MCF 10A (cell line): ENCODE results near the gene MED13. TPM values are rescaled to one million over a fixed set of nuclear protein-coding genes. Genes with fewer than 3 reads are reported as not detected.

Source experiments
- BruUV-seq: library from RNA; stranded (reverse); fragments of 400-500 nt; replicated peaks from 2 replicates; lab custom pipeline; 2021; lab: Mats Ljungman, UMichigan
- CTCF ChIA-PET: fragments of 300-600 bp; sonication (Branson Sonifier 250); formaldehyde crosslinking; extraction: SDS; loops from one replicate; lab custom pipeline; 2021; ENCODE audit warnings: antibody characterized with exemption, inconsistent platforms; lab: Yijun Ruan, JAX
- POLR2A ChIA-PET: fragments of 300-600, 350-650 bp; sonication (Branson Sonifier 250); formaldehyde crosslinking; extraction: SDS; loops from one replicate; lab custom pipeline; 2020; ENCODE audit warnings: antibody characterized with exemption, inconsistent platforms; lab: Yijun Ruan, JAX
- DNase-seq: peaks from one replicate; pipeline ENCODE4 v3.0.0-alpha.2; 2018; ENCODE audit not compliant: unreplicated experiment
- H3K27ac Mint-ChIP-seq: one replicate; pipeline ENCODE4 v1.8.0; 2022; ENCODE audit warnings: mild to moderate bottlenecking, low read depth, mixed read lengths; ENCODE audit not compliant: unreplicated experiment
- H3K27me3 Mint-ChIP-seq: one replicate; pipeline ENCODE4 v1.8.0; 2022; ENCODE audit warnings: mixed read lengths; ENCODE audit not compliant: insufficient read depth, unreplicated experiment
- H3K36me3 Mint-ChIP-seq: one replicate; pipeline ENCODE4 v1.8.0; 2022; ENCODE audit warnings: mild to moderate bottlenecking, moderate library complexity, mixed read lengths; ENCODE audit not compliant: insufficient read depth, unreplicated experiment
- H3K4me1 Mint-ChIP-seq: one replicate; pipeline ENCODE4 v1.8.0; 2022; ENCODE audit warnings: mixed read lengths; ENCODE audit not compliant: insufficient read depth, unreplicated experiment
- H3K4me3 Mint-ChIP-seq: one replicate; pipeline ENCODE4 v1.8.0; 2022; ENCODE audit warnings: mild to moderate bottlenecking, moderate library complexity, mixed read lengths; ENCODE audit not compliant: unreplicated experiment
- H3K9me3 Mint-ChIP-seq: one replicate; pipeline ENCODE4 v1.8.0; 2022; ENCODE audit warnings: mixed read lengths; ENCODE audit not compliant: unreplicated experiment
- CTCF ChIP-seq: fragments of 200-600 bp; IDR thresholded peaks from one replicate; pipeline ENCODE4 v1.8.0; 2022; ENCODE audit warnings: antibody characterized with exemption, mild to moderate bottlenecking; ENCODE audit not compliant: unreplicated experiment
- intact Hi-C: fragments of 100-400 bp; cut with micrococcal nuclease; formaldehyde crosslinking; loops from 2 replicates; pipeline ENCODE4 v1.14.1; 2022
- total RNA-seq: library from RNA; stranded (reverse); gene quantifications from 2 replicates; pipeline ENCODE4 v1.2.3, GENCODE V29; 2022

The MED13 gene
- total RNA-seq, 1 experiment from 2014 or later: 58.7 TPM

- Mint-ChIP-seq H3K4me1 (no peaks in the 10 kb centered on the region), H3K36me3 (peaks cover 79% of the 10 kb centered on the region), H3K4me3 (no peak overlapping the region), H3K9me3 (no peaks in the 10 kb centered on the region), H3K27me3 (no peaks in the 10 kb centered on the region), H3K27ac (no peak overlapping the region)
- DNase-seq: no peak
- POLR2A ChIA-PET: no interaction called here
- no peak for TF ChIP-seq CTCF
- BruUV-seq: no TSS peak
- CTCF ChIA-PET: no interaction called here
- intact Hi-C loops: no loop called here
Measured at GRCh38 chr17:61972311-61972710, 92.8 kb downstream of the MED13 start.

- Mint-ChIP-seq H3K9me3 (no peaks in the 10 kb centered on the region), H3K27ac (no peak overlapping the region), H3K4me3 (no peak overlapping the region), H3K4me1 (no peaks in the 10 kb centered on the region), H3K36me3 (peaks cover 67% of the 10 kb centered on the region), H3K27me3 (no peaks in the 10 kb centered on the region)
- ChIA-PET CTCF (interaction anchor here (1.7 kb wide), 1 partner anchor 17 kb away, joined by 4 read pairs; no protein-coding TSS in a partner anchor), POLR2A (no interaction called here)
- TF ChIP-seq CTCF: no peak
- no TSS peak for BruUV-seq
- DNase-seq: no peak
- intact Hi-C loops: no loop called here
Measured at GRCh38 chr17:61970030-61970429, 95.0 kb downstream of the MED13 start.

GRCh38 chr17:61968757-61969156 is 96.3 kb downstream of the MED13 start:
- ChIA-PET POLR2A (interaction anchor here (0.6 kb wide), 1 partner anchor 9 kb away, joined by 3 read pairs; no protein-coding TSS in a partner anchor), CTCF (interaction anchor here (0.6 kb wide), 1 partner anchor 12 kb away, joined by 3 read pairs; no protein-coding TSS in a partner anchor)
- BruUV-seq: no TSS peak
- no peaks in the 10 kb centered on the region for H3K27me3 Mint-ChIP-seq
- TF ChIP-seq CTCF: no peak
- H3K27ac Mint-ChIP-seq: no peak overlapping the region
- no peak for DNase-seq
- H3K4me3 Mint-ChIP-seq: no peak overlapping the region
- no peaks in the 10 kb centered on the region for H3K9me3 Mint-ChIP-seq
- H3K4me1 Mint-ChIP-seq: no peaks in the 10 kb centered on the region
- peaks cover 66% of the 10 kb centered on the region for H3K36me3 Mint-ChIP-seq
- intact Hi-C loops: no loop called here

GRCh38 chr17:61967729-61968128 is 97.3 kb downstream of the MED13 start:
- Mint-ChIP-seq H3K27ac (no peak overlapping the region), H3K9me3 (no peaks in the 10 kb centered on the region), H3K36me3 (peaks cover 70% of the 10 kb centered on the region), H3K4me1 (no peaks in the 10 kb centered on the region), H3K4me3 (no peak overlapping the region), H3K27me3 (no peaks in the 10 kb centered on the region)
- CTCF ChIA-PET: interaction anchor here (0.8 kb wide), 1 partner anchor 63 kb away, joined by 3 read pairs; no protein-coding TSS in a partner anchor
- DNase-seq: no peak
- no peak for TF ChIP-seq CTCF
- intact Hi-C loops: no loop called here
- POLR2A ChIA-PET: interaction anchor here (1.1 kb wide), 1 partner anchor 63 kb away, joined by 3 read pairs; no protein-coding TSS in a partner anchor
- no TSS peak for BruUV-seq
